ENCODE results near the gene ALK. TPM values are rescaled to one million over a fixed set of nuclear protein-coding genes. Genes with fewer than 3 reads are reported as not detected.

Gene ALK
- total and polyA plus RNA-seq, 10 of the 15 experiments (the other 5 are each of a cell fraction or from before 2014, with no cell fraction given): 0.11 TPM; not detected in 9

GRCh38 chr2:29325544-29325943 lies 595.8 kb downstream of the ALK start:
- H3K9ac ChIP-seq (ENCODE audit: control insufficient read depth, insufficient read depth, low read length): no peak overlapping the region
- H3K4me2 ChIP-seq (ENCODE audit: control insufficient read depth, insufficient read depth): no peak overlapping the region
- H3K27me3 ChIP-seq (replicated peaks in 1 of 2; ENCODE audit: control insufficient read depth in 2 of 2, insufficient read depth in 2 of 2, low read length in 1 of 2): no peaks in the 10 kb centered on the region; a peak in 1 of 4 replicates
- H3K4me3 ChIP-seq: no peak overlapping the region
- in situ Hi-C loops (cut with MboI): no loop called here
- POLR2A ChIA-PET: no interaction called here
- RAD21 ChIA-PET (ENCODE audit: unreplicated experiment): interaction anchor here (0.5 kb wide), 1 partner anchor 504 kb away, joined by 3 read pairs; no protein-coding TSS in a partner anchor
- H3K27ac ChIP-seq (ENCODE audit: control insufficient read depth, insufficient read depth): no peak overlapping the region
- H2AFZ ChIP-seq (ENCODE audit: control insufficient read depth, low read depth, low read length): no peak overlapping the region
- no peak for FAIRE-seq
- ATAC-seq: no peak
- H3K4me1 ChIP-seq (ENCODE audit: control insufficient read depth, insufficient read depth, low read length): peaks cover 3% of the 10 kb centered on the region; the same call in 1 of the 2 replicates
- no peak for DNase-seq (ENCODE audit: low read depth, low spot score)
- CTCF ChIA-PET: interaction anchor here (1.6 kb wide), 1 partner anchor 16 kb away, joined by 9 read pairs; no protein-coding TSS in a partner anchor
- no peaks in the 10 kb centered on the region for H3K79me2 ChIP-seq (ENCODE audit: control insufficient read depth, insufficient read depth, low read length)
- SMC1A ChIA-PET (ENCODE audit: uncharacterized antibody, unreplicated experiment): no interaction called here
- H3K36me3 ChIP-seq (ENCODE audit: control insufficient read depth in 2 of 2, insufficient read depth in 2 of 2, low read length in 1 of 2): no peaks in the 10 kb centered on the region
- WGBS (ENCODE audit: insufficient coverage, insufficient replicate concordance, low lambda C conversion rate, missing lambda C conversion rate): 23% methylated on average over 3 of the region's 3 CpGs
- H4K20me1 ChIP-seq (ENCODE audit: control insufficient read depth, insufficient read depth): no peaks in the 10 kb centered on the region
- intact Hi-C loops (cut with micrococcal nuclease; ENCODE audit: unreplicated experiment): no loop called here
- BruUV-seq (replicated peaks): no TSS peak
- H3K9me3 ChIP-seq (replicated peaks; ENCODE audit: control insufficient read depth, insufficient read depth, low read length): no peaks in the 10 kb centered on the region
- no peak for TF ChIP-seq CREM (IDR thresholded peaks at IDR 0.05; ENCODE audit: low read depth)
- no peak for TF ChIP-seq EP300 (IDR thresholded peaks at IDR 0.05; ENCODE audit: borderline replicate concordance in 1 of 2, control insufficient read depth in 1 of 2, low read depth in 2 of 2, low read length in 2 of 2)
- no peak for TF ChIP-seq NR2C1 (IDR thresholded peaks at IDR 0.05)
- no peak for TF ChIP-seq REST (IDR thresholded peaks at IDR 0.05; ENCODE audit: low read depth, low read length)
- TF ChIP-seq, protein P1, sequence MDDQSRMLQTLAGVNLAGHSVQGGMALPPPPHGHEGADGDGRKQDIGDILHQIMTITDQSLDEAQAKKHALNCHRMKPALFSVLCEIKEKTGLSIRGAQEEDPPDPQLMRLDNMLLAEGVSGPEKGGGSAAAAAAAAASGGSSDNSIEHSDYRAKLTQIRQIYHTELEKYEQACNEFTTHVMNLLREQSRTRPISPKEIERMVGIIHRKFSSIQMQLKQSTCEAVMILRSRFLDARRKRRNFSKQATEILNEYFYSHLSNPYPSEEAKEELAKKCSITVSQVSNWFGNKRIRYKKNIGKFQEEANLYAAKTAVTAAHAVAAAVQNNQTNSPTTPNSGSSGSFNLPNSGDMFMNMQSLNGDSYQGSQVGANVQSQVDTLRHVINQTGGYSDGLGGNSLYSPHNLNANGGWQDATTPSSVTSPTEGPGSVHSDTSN (IDR thresholded peaks at IDR 0.05; ENCODE audit: insufficient replicate concordance, low read depth, low read length): no peak
- no peak for TF ChIP-seq GATAD2B (conservative IDR thresholded peaks at IDR 0.05; ENCODE audit: low read depth)
- TF ChIP-seq, protein P2, sequence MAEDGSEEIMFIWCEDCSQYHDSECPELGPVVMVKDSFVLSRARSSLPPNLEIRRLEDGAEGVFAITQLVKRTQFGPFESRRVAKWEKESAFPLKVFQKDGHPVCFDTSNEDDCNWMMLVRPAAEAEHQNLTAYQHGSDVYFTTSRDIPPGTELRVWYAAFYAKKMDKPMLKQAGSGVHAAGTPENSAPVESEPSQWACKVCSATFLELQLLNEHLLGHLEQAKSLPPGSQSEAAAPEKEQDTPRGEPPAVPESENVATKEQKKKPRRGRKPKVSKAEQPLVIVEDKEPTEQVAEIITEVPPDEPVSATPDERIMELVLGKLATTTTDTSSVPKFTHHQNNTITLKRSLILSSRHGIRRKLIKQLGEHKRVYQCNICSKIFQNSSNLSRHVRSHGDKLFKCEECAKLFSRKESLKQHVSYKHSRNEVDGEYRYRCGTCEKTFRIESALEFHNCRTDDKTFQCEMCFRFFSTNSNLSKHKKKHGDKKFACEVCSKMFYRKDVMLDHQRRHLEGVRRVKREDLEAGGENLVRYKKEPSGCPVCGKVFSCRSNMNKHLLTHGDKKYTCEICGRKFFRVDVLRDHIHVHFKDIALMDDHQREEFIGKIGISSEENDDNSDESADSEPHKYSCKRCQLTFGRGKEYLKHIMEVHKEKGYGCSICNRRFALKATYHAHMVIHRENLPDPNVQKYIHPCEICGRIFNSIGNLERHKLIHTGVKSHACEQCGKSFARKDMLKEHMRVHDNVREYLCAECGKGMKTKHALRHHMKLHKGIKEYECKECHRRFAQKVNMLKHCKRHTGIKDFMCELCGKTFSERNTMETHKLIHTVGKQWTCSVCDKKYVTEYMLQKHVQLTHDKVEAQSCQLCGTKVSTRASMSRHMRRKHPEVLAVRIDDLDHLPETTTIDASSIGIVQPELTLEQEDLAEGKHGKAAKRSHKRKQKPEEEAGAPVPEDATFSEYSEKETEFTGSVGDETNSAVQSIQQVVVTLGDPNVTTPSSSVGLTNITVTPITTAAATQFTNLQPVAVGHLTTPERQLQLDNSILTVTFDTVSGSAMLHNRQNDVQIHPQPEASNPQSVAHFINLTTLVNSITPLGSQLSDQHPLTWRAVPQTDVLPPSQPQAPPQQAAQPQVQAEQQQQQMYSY (CRISPR knock-in tag; IDR thresholded peaks at IDR 0.05): no peak
- no peak for TF ChIP-seq RB1 (IDR thresholded peaks at IDR 0.05; ENCODE audit: borderline replicate concordance)
- no peak for TF ChIP-seq MYB (IDR thresholded peaks at IDR 0.05; ENCODE audit: borderline replicate concordance, low read depth, low read length)
- no peak for TF ChIP-seq CBX3 (IDR thresholded peaks at IDR 0.05; ENCODE audit: borderline replicate concordance, low read depth)
- TF ChIP-seq RELA (IDR thresholded peaks at IDR 0.05; ENCODE audit: borderline replicate concordance, partially characterized antibody): no peak
- TF ChIP-seq ZNF217 (IDR thresholded peaks at IDR 0.05): no peak

All from GM12878 (cell line).